ENCODE data around the gene CPA4.

GRCh38 chr7:130274296-130274695 lies 18.7 kb upstream of the CPA4 start:
- TF ChIP-seq, protein P1, sequence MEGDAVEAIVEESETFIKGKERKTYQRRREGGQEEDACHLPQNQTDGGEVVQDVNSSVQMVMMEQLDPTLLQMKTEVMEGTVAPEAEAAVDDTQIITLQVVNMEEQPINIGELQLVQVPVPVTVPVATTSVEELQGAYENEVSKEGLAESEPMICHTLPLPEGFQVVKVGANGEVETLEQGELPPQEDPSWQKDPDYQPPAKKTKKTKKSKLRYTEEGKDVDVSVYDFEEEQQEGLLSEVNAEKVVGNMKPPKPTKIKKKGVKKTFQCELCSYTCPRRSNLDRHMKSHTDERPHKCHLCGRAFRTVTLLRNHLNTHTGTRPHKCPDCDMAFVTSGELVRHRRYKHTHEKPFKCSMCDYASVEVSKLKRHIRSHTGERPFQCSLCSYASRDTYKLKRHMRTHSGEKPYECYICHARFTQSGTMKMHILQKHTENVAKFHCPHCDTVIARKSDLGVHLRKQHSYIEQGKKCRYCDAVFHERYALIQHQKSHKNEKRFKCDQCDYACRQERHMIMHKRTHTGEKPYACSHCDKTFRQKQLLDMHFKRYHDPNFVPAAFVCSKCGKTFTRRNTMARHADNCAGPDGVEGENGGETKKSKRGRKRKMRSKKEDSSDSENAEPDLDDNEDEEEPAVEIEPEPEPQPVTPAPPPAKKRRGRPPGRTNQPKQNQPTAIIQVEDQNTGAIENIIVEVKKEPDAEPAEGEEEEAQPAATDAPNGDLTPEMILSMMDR (IDR thresholded peaks at IDR 0.05; ENCODE audit: low read length), result no peak
- no peak for TF ChIP-seq EZH2 (optimal IDR thresholded peaks at IDR 0.05; ENCODE audit: low read depth, low read length)

All from MM.1S (cell line).